Measurements from ENCODE around the gene PDE8B. TPM values are rescaled to one million over a fixed set of nuclear protein-coding genes. Genes with fewer than 3 reads are reported as not detected.

PDE8B gene
- polyA plus RNA-seq, 1 donor (not counting 4 experiments of a cell fraction or from before 2014, with no cell fraction given): not detected

DNA sequence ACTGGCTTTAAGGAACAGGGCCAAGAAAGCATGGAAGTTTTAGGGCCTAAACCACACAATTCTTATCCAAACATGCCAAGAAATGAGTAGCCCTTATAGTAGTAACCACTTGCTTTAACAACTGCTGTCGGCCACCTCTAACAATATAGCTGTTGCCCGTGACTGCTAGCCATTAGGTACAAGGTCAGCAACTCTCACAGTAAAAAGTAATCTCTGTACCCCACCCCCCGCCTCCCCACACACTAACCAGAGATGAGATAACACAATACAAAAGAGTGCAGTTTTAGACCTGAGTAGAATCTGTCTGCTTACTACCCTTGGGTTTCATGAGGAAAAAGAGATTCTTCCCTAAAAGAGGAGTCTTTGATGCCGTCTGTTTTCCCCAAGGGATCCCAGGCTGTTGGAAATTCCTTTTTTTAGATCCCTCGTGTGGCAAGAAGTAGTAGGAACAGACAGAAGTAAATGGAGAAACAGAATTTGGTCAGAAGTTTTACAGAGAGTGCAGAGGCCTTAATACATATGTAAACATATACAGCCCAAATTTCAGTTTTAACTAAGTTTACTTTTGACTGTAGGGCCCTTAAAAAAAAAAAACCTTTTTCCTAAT, 187.3 kb downstream of the PDE8B start:
- no peak overlapping the region for H2AFZ ChIP-seq (ENCODE audit: control insufficient read depth, low read length)
- H3K9ac ChIP-seq (ENCODE audit: control insufficient read depth, extremely low read depth, insufficient read depth, low read length): no peak overlapping the region
- DNase-seq (ENCODE audit: low read depth, low spot score) (no peak), FAIRE-seq (no peak)
- no peaks in the 10 kb centered on the region for H3K36me3 ChIP-seq (ENCODE audit: control insufficient read depth in 2 of 2, extremely low read depth in 1 of 2, insufficient read depth in 2 of 2, low read length in 2 of 2)
- TF ChIP-seq EZH2 (IDR thresholded peaks at IDR 0.05; ENCODE audit: low read length): no peak
- TF ChIP-seq, protein P1, sequence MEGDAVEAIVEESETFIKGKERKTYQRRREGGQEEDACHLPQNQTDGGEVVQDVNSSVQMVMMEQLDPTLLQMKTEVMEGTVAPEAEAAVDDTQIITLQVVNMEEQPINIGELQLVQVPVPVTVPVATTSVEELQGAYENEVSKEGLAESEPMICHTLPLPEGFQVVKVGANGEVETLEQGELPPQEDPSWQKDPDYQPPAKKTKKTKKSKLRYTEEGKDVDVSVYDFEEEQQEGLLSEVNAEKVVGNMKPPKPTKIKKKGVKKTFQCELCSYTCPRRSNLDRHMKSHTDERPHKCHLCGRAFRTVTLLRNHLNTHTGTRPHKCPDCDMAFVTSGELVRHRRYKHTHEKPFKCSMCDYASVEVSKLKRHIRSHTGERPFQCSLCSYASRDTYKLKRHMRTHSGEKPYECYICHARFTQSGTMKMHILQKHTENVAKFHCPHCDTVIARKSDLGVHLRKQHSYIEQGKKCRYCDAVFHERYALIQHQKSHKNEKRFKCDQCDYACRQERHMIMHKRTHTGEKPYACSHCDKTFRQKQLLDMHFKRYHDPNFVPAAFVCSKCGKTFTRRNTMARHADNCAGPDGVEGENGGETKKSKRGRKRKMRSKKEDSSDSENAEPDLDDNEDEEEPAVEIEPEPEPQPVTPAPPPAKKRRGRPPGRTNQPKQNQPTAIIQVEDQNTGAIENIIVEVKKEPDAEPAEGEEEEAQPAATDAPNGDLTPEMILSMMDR (optimal IDR thresholded peaks at IDR 0.05 in 1 of 3, IDR thresholded peaks at IDR 0.05 in 1 of 3, conservative IDR thresholded peaks at IDR 0.05 in 1 of 3; ENCODE audit: extremely low read depth in 1 of 3, insufficient read depth in 2 of 3, low read length in 3 of 3): no peak
- no peak overlapping the region for H3K4me2 ChIP-seq (ENCODE audit: control insufficient read depth, extremely low read depth, insufficient read depth, low read depth, low read length)
- H4K20me1 ChIP-seq (ENCODE audit: control insufficient read depth, extremely low read depth, insufficient read depth, low read length): no peaks in the 10 kb centered on the region
- no peaks in the 10 kb centered on the region for H3K9me3 ChIP-seq (ENCODE audit: control insufficient read depth, low read depth, low read length)
- no peaks in the 10 kb centered on the region for H3K9me1 ChIP-seq (ENCODE audit: control insufficient read depth, extremely low read depth, insufficient read depth, low read length)
- dilution Hi-C loops (cut with MboI; ENCODE audit: extremely low pct_ligation_motif_present, low sequenced_read_pairs): no loop called here
- no peak overlapping the region for H3K27ac ChIP-seq (ENCODE audit: control insufficient read depth, insufficient read depth, low read length)
- H3K4me3 ChIP-seq (ENCODE audit: control insufficient read depth in 2 of 3, extremely low read depth in 1 of 3, insufficient read depth in 2 of 3, low read depth in 1 of 3, low read length in 3 of 3): no peak overlapping the region
- no peaks in the 10 kb centered on the region for H3K4me1 ChIP-seq (ENCODE audit: control insufficient read depth, extremely low read depth, insufficient read depth, low read length)
- no peaks in the 10 kb centered on the region for H3K27me3 ChIP-seq (ENCODE audit: control insufficient read depth, extremely low read depth, insufficient read depth, low read length)
- no peaks in the 10 kb centered on the region for H3K79me2 ChIP-seq (ENCODE audit: control insufficient read depth, insufficient read depth, low read length)

DNA sequence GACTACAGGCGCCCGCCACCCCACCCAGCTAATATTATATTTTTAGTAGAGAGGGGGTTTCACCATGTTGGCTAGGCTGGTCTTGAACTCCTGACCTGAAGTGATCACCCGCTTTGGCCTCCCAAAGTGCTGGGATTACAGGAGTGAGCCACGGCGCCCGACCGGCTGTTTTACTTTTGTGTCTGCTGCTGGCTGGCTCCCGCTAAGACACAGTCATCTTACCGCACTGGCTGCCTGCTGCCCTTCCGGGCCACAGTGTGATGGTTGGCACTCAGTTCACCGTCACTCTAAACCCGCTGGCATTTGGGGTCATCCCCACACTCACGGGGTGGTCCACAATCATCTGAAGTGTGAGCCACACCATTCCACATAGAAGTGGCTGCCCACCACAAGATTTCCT, 188.0 kb downstream of the PDE8B start:
- H3K36me3 ChIP-seq (ENCODE audit: control insufficient read depth in 2 of 2, extremely low read depth in 1 of 2, insufficient read depth in 2 of 2, low read length in 2 of 2): no peaks in the 10 kb centered on the region
- dilution Hi-C loops (cut with MboI; ENCODE audit: extremely low pct_ligation_motif_present, low sequenced_read_pairs): no loop called here
- H2AFZ ChIP-seq (ENCODE audit: control insufficient read depth, low read length): no peak overlapping the region
- H3K79me2 ChIP-seq (ENCODE audit: control insufficient read depth, insufficient read depth, low read length): no peaks in the 10 kb centered on the region
- H3K27ac ChIP-seq (ENCODE audit: control insufficient read depth, insufficient read depth, low read length): no peak overlapping the region
- H3K27me3 ChIP-seq (ENCODE audit: control insufficient read depth, extremely low read depth, insufficient read depth, low read length): no peaks in the 10 kb centered on the region
- H3K9me3 ChIP-seq (ENCODE audit: control insufficient read depth, low read depth, low read length): no peaks in the 10 kb centered on the region
- no peaks in the 10 kb centered on the region for H3K4me1 ChIP-seq (ENCODE audit: control insufficient read depth, extremely low read depth, insufficient read depth, low read length)
- DNase-seq (ENCODE audit: low read depth, low spot score): no peak
- H3K4me2 ChIP-seq (ENCODE audit: control insufficient read depth, extremely low read depth, insufficient read depth, low read depth, low read length): no peak overlapping the region
- FAIRE-seq: no peak
- no peaks in the 10 kb centered on the region for H4K20me1 ChIP-seq (ENCODE audit: control insufficient read depth, extremely low read depth, insufficient read depth, low read length)
- no peak overlapping the region for H3K4me3 ChIP-seq (ENCODE audit: control insufficient read depth in 2 of 3, extremely low read depth in 1 of 3, insufficient read depth in 2 of 3, low read depth in 1 of 3, low read length in 3 of 3)
- no peak overlapping the region for H3K9ac ChIP-seq (ENCODE audit: control insufficient read depth, extremely low read depth, insufficient read depth, low read length)
- TF ChIP-seq, protein P1 (optimal IDR thresholded peaks at IDR 0.05 in 1 of 3, IDR thresholded peaks at IDR 0.05 in 1 of 3, conservative IDR thresholded peaks at IDR 0.05 in 1 of 3; ENCODE audit: extremely low read depth in 1 of 3, insufficient read depth in 2 of 3, low read length in 3 of 3): no peak
- no peak for TF ChIP-seq EZH2 (IDR thresholded peaks at IDR 0.05; ENCODE audit: low read length)
- no peaks in the 10 kb centered on the region for H3K9me1 ChIP-seq (ENCODE audit: control insufficient read depth, extremely low read depth, insufficient read depth, low read length)

Measured in keratinocyte (primary cell).